Prostate gland (tissue), 2 donors: ENCODE results near the gene RHOT2. TPM values are rescaled to one million over a fixed set of nuclear protein-coding genes. Genes with fewer than 3 reads are reported as not detected.

Experiments used
- DNase-seq: peaks from one replicate; pipeline ENCODE4 v3.0.0-alpha.2; 2019; ENCODE audit warnings: low spot score
- H3K27ac ChIP-seq, 2 donors: fragments of 200-600 bp; sonication (generic); 2 replicates each; pipeline ENCODE4 v1.5.1; 2017 to 2019
- H3K27me3 ChIP-seq: fragments of 200-600 bp; sonication (generic); replicated peaks from 2 replicates; pipeline ENCODE4 v1.5.1; 2019; ENCODE audit not compliant: insufficient read depth
- H3K36me3 ChIP-seq, 2 donors: fragments of 200-600 bp; sonication (generic); 1 replicate in 1 of 2; 2 replicates in 1 of 2; pipeline versions ENCODE4 v1.5.1 to v1.8.1; 2017 to 2019
- H3K4me1 ChIP-seq: fragments of 200-600 bp; sonication (generic); replicated peaks from 2 replicates; pipeline ENCODE4 v1.5.1; 2019
- H3K4me3 ChIP-seq, 2 donors: fragments of 200-600 bp; sonication (generic); 2 replicates each; pipeline ENCODE4 v1.5.1; 2017 to 2019
- H3K9me3 ChIP-seq: fragments of 200-600 bp; sonication (generic); 2 replicates; pipeline ENCODE4 v1.5.1; 2017
- CTCF ChIP-seq, 4 experiments: fragments of 200-600 bp in 2 of 4; fragments of 450-650 bp in 2 of 4; sonication (generic) in 2 of 4; IDR thresholded peaks; 1 replicate in 3 of 4; 2 replicates in 1 of 4; pipeline ENCODE4 v1.5.1; 2016 to 2019; ENCODE audit warnings: antibody characterized with exemption in 4 of 4, mild to moderate bottlenecking in 2 of 4, moderate library complexity in 2 of 4
- POLR2A ChIP-seq: fragments of 450-650 bp; IDR thresholded peaks from one replicate; pipeline ENCODE4 v1.6.1; 2016; ENCODE audit warnings: antibody characterized with exemption, mild to moderate bottlenecking
- POLR2AphosphoS5 ChIP-seq: sonication (generic); formaldehyde crosslinking; IDR thresholded peaks from one replicate; pipeline ENCODE4 v1.6.1; 2017; ENCODE audit warnings: antibody characterized with exemption
- WGBS: methylation state at CpG from one replicate; pipeline ENCODE4 v1.1.5; 2018; 5-methylcytosine and 5-hydroxymethylcytosine counted together
- intact Hi-C: fragments of 100-400 bp; cut with DNase I; formaldehyde crosslinking; loops from one replicate; pipeline ENCODE4 v1.14.2; 2022
- total RNA-seq, 2 donors: library from RNA; depleted of rRNA; stranded (reverse); fragments of >200 nt; gene quantifications; one replicate each; pipeline ENCODE4 v1.1.0, GENCODE V29; 2016

RHOT2 gene
- total RNA-seq, 2 donors from 2014 or later = 101 to 169 TPM

GRCh38 chr16:654034-654433 lies 13.9 kb upstream of the RHOT2 start:
- Histone ChIP-seq H3K4me1 (peaks cover 5% of the 10 kb centered on the region), H3K36me3 (no peaks in the 10 kb centered on the region), H3K27me3 (no peaks in the 10 kb centered on the region), H3K27ac (no peak overlapping the region), H3K9me3 (no peaks in the 10 kb centered on the region), H3K4me3 (no peak overlapping the region)
- DNase-seq = no peak
- 90% methylated on average over 12 of the region's 12 CpGs for WGBS
- TF ChIP-seq POLR2AphosphoS5 (no peak), POLR2A (no peak), CTCF (IDR thresholded peaks at IDR 0.05) (no peak)
- intact Hi-C loops = no loop called here

GRCh38 chr16:657487-657886 lies 10.4 kb upstream of the RHOT2 start:
- Histone ChIP-seq H3K36me3 (no peaks in the 10 kb centered on the region), H3K27me3 (no peaks in the 10 kb centered on the region), H3K4me1 (peaks cover 3% of the 10 kb centered on the region), H3K27ac (no peak overlapping the region), H3K4me3 (no peak overlapping the region), H3K9me3 (no peaks in the 10 kb centered on the region)
- intact Hi-C loops = no loop called here
- WGBS = 89% methylated on average over 22 of the region's 22 CpGs
- no peak for TF ChIP-seq POLR2AphosphoS5
- TF ChIP-seq CTCF (IDR thresholded peaks at IDR 0.05) = no peak
- no peak for TF ChIP-seq POLR2A
- DNase-seq = no peak

- no peak overlapping the region for H3K27ac ChIP-seq
- peaks cover 3% of the 10 kb centered on the region for H3K4me1 ChIP-seq
- no peaks in the 10 kb centered on the region for H3K27me3 ChIP-seq
- no peaks in the 10 kb centered on the region for H3K36me3 ChIP-seq
- no peak overlapping the region for H3K4me3 ChIP-seq
- 88% methylated on average over 25 of the region's 35 CpGs for WGBS
- DNase-seq = no peak
- H3K9me3 ChIP-seq = no peaks in the 10 kb centered on the region
- intact Hi-C loops = no loop called here
- TF ChIP-seq CTCF (IDR thresholded peaks at IDR 0.05) (no peak), POLR2A (no peak), POLR2AphosphoS5 (no peak)
These were observed 9.0 kb upstream of the RHOT2 start for GRCh38 chr16:658679-659571.

- no peak overlapping the region for H3K4me3 ChIP-seq
- H3K36me3 ChIP-seq = no peaks in the 10 kb centered on the region
- WGBS = 92% methylated on average over 20 of the region's 20 CpGs
- H3K27me3 ChIP-seq = no peaks in the 10 kb centered on the region
- peaks cover 3% of the 10 kb centered on the region for H3K4me1 ChIP-seq
- intact Hi-C loops = no loop called here
- no peak overlapping the region for H3K27ac ChIP-seq
- no peak for DNase-seq
- no peak for TF ChIP-seq POLR2A
- no peak for TF ChIP-seq POLR2AphosphoS5
- TF ChIP-seq CTCF (IDR thresholded peaks at IDR 0.05) = no peak
- H3K9me3 ChIP-seq = no peaks in the 10 kb centered on the region
These were observed 8.3 kb upstream of the RHOT2 start for GRCh38 chr16:659618-660017.

GRCh38 chr16:660132-660458 lies 7.8 kb upstream of the RHOT2 start:
- intact Hi-C loops = no loop called here
- Histone ChIP-seq H3K9me3 (no peaks in the 10 kb centered on the region), H3K4me3 (no peak overlapping the region), H3K27ac (peak overlapping the region in 1 of 2 donors; percentile 3), H3K36me3 (no peaks in the 10 kb centered on the region), H3K27me3 (no peaks in the 10 kb centered on the region), H3K4me1 (peaks cover 3% of the 10 kb centered on the region)
- DNase-seq = no peak
- 59% methylated on average over 6 of the region's 6 CpGs for WGBS
- TF ChIP-seq POLR2AphosphoS5 (no peak), POLR2A (no peak), CTCF (IDR thresholded peaks at IDR 0.05) (no peak)
